Cardiac muscle cell (in vitro differentiated cells and primary cell): ENCODE data around the gene NEO1. TPM values are rescaled to one million over a fixed set of nuclear protein-coding genes. Genes with fewer than 3 reads are reported as not detected.

Source experiments
- DNase-seq, 2 donors: peaks; one replicate each; pipeline versions ENCODE4 v3.0.0 to v3.0.0-alpha.2; 2010 to 2017; ENCODE audit warnings: low read depth in 1 of 2, low spot score in 1 of 2
- H3K27ac ChIP-seq: fragments of 200-600 bp; sonication (generic); 2 replicates; pipeline ENCODE4 v1.5.1; 2016
- H3K27me3 ChIP-seq: fragments of 200-600 bp; sonication (generic); 2 replicates; pipeline ENCODE4 v1.6.0; 2016; ENCODE audit warnings: control low read depth
- H3K36me3 ChIP-seq: fragments of 200-600 bp; sonication (generic); 2 replicates; pipeline ENCODE4 v1.5.1; 2016; ENCODE audit warnings: control low read depth
- H3K4me1 ChIP-seq: fragments of 200-600 bp; sonication (generic); 2 replicates; pipeline ENCODE4 v1.8.1; 2017; ENCODE audit warnings: low read depth, mild to moderate bottlenecking, mixed run types
- H3K4me3 ChIP-seq: fragments of 200-600 bp; sonication (generic); 2 replicates; pipeline ENCODE4 v1.5.1; 2016; ENCODE audit warnings: mild to moderate bottlenecking
- H3K9me3 ChIP-seq: fragments of 200-600 bp; sonication (generic); 2 replicates; pipeline ENCODE4 v1.5.1; 2017; ENCODE audit warnings: low read depth, mild to moderate bottlenecking, control low read depth
- CTCF ChIP-seq: IDR thresholded peaks from 2 replicates; pipeline ENCODE4 v1.5.1; 2012; ENCODE audit warnings: low read depth, mild to moderate bottlenecking, low read length
- polyA plus RNA-seq: library from polyadenylated mRNA; unstranded; fragments of >200 nt; fragmentation: Nextera tagmentation; extraction: Ambion mirVana; gene quantifications from 2 replicates; pipeline ENCODE4 v1.2.1, GENCODE V29; 2016
- total RNA-seq: library from RNA; depleted of rRNA; stranded (reverse); fragments of >200 nt; gene quantifications from 2 replicates; pipeline ENCODE4 v1.2.3, GENCODE V29; 2016

The NEO1 gene
- total and polyA plus RNA-seq, 2 experiments from 2014 or later: 12.9 to 37.4 TPM

- no peak for TF ChIP-seq CTCF
- Histone ChIP-seq H3K27ac (no peak overlapping the region), H3K27me3 (no peaks in the 10 kb centered on the region), H3K9me3 (no peaks in the 10 kb centered on the region), H3K36me3 (no peaks in the 10 kb centered on the region), H3K4me1 (peaks cover 14% of the 10 kb centered on the region), H3K4me3 (no peak overlapping the region)
- DNase-seq: no peak
Observed at GRCh38 chr15:73023071-73023470, 29.2 kb upstream of the NEO1 start.

- no peak overlapping the region for H3K27ac ChIP-seq
- no peak overlapping the region for H3K4me3 ChIP-seq
- H3K36me3 ChIP-seq: no peaks in the 10 kb centered on the region
- no peak for DNase-seq
- H3K27me3 ChIP-seq: no peaks in the 10 kb centered on the region
- peaks cover 14% of the 10 kb centered on the region for H3K4me1 ChIP-seq
- no peak for TF ChIP-seq CTCF
- no peaks in the 10 kb centered on the region for H3K9me3 ChIP-seq
Observed at GRCh38 chr15:73024168-73024567, 28.1 kb upstream of the NEO1 start.

- no peak for TF ChIP-seq CTCF
- no peaks in the 10 kb centered on the region for H3K27me3 ChIP-seq
- DNase-seq: no peak
- H3K27ac ChIP-seq: no peak overlapping the region
- H3K9me3 ChIP-seq: no peaks in the 10 kb centered on the region
- H3K4me1 ChIP-seq: peaks cover 5% of the 10 kb centered on the region
- no peak overlapping the region for H3K4me3 ChIP-seq
- no peaks in the 10 kb centered on the region for H3K36me3 ChIP-seq
Observed at GRCh38 chr15:73026511-73027054, 25.7 kb upstream of the NEO1 start.

GRCh38 chr15:73028031-73028430, 24.2 kb upstream of the NEO1 start:
- DNase-seq: no peak
- H3K4me3 ChIP-seq: no peak overlapping the region
- H3K27me3 ChIP-seq: no peaks in the 10 kb centered on the region
- H3K4me1 ChIP-seq: no peaks in the 10 kb centered on the region
- TF ChIP-seq CTCF: no peak
- H3K36me3 ChIP-seq: no peaks in the 10 kb centered on the region
- no peaks in the 10 kb centered on the region for H3K9me3 ChIP-seq
- H3K27ac ChIP-seq: no peak overlapping the region

GRCh38 chr15:73028831-73029451, 23.3 kb upstream of the NEO1 start:
- DNase-seq: peak in 1 of 2 donors; percentile 45

More at GRCh38 chr15:73028831-73029451, 23.3 kb upstream of the NEO1 start:
- no peak for TF ChIP-seq CTCF
- H3K9me3 ChIP-seq: no peaks in the 10 kb centered on the region
- H3K36me3 ChIP-seq: no peaks in the 10 kb centered on the region
- no peak overlapping the region for H3K27ac ChIP-seq
- H3K4me1 ChIP-seq: no peaks in the 10 kb centered on the region
- no peaks in the 10 kb centered on the region for H3K27me3 ChIP-seq
- H3K4me3 ChIP-seq: no peak overlapping the region
